Vagina (tissue), 2 donors: ENCODE measurements around the gene TMPRSS11A. TPM values are rescaled to one million over a fixed set of nuclear protein-coding genes. Genes with fewer than 3 reads are reported as not detected.

Source experiments
- DNase-seq, 2 donors: peaks; one replicate each; pipeline ENCODE4 v3.0.0-alpha.2; 2017; ENCODE audit errors: extremely low spot score in 2 of 2
- H3K27ac ChIP-seq: fragments of 200-600 bp; sonication (generic); one replicate; pipeline ENCODE4 v1.5.1; 2019
- H3K27me3 ChIP-seq: fragments of 200-600 bp; sonication (generic); one replicate; pipeline ENCODE4 v1.5.1; 2019
- H3K36me3 ChIP-seq, 2 donors: fragments of 200-600 bp; sonication (generic); one replicate each; pipeline ENCODE4 v1.5.1; 2017 to 2019
- H3K4me1 ChIP-seq: fragments of 200-600 bp; sonication (generic); one replicate; pipeline ENCODE4 v1.5.1; 2019
- H3K4me3 ChIP-seq, 2 donors: fragments of 200-600 bp; sonication (generic); 1 replicate in 1 of 2; 2 replicates in 1 of 2; pipeline ENCODE4 v1.5.1; 2016 to 2019
- H3K9me3 ChIP-seq: fragments of 200-600 bp; sonication (generic); one replicate; pipeline ENCODE4 v1.5.1; 2019
- POLR2A ChIP-seq, 2 donors: fragments of 450-650 bp; IDR thresholded peaks; one replicate each; pipeline ENCODE4 v1.6.1; 2017; ENCODE audit warnings: antibody characterized with exemption in 2 of 2, mild to moderate bottlenecking in 2 of 2, moderate library complexity in 2 of 2
- POLR2AphosphoS5 ChIP-seq, 2 donors: sonication (generic); formaldehyde crosslinking; IDR thresholded peaks; one replicate each; pipeline ENCODE4 v1.9.0; 2017; ENCODE audit warnings: antibody characterized with exemption in 2 of 2, mild to moderate bottlenecking in 2 of 2, low read depth in 1 of 2; ENCODE audit not compliant: insufficient read depth in 1 of 2
- intact Hi-C: fragments of 100-400 bp; cut with DNase I; formaldehyde crosslinking; loops from one replicate; pipeline ENCODE4 v1.15.1; 2023
- small RNA-seq: library from RNA; depleted of rRNA; stranded (forward); fragments of <200 nt; gene quantifications from one replicate; pipeline ENCODE3, GENCODE V24; 2016
- total RNA-seq: library from RNA; depleted of rRNA; stranded (reverse); fragments of >200 nt; gene quantifications from one replicate; pipeline ENCODE4 v1.2.3, GENCODE V29; 2016

Gene TMPRSS11A
- total RNA-seq, 1 donor from 2014 or later, result 26.0 TPM

DNA sequence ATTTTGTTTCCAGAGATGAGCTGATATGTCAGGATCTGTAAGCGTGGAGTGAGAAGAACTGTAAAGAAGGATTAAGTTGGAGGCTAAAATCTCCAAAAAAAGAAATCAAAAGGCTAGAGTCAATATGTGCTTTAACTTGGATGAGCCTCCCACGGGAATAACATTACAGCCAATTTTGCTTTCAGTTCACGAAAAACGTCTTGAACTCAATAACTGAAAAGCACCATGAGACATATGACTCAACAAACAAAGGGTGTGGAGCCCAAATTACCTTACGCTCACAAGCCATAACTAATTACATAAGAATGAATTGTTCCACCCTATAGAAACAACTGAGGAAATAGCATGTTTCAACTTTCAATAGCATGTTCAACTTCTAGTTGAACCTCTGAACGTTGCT is 101.8 kb downstream of the TMPRSS11A start:
- no peaks in the 10 kb centered on the region for H3K9me3 ChIP-seq
- DNase-seq, result no peak
- H3K4me3 ChIP-seq, result no peak overlapping the region
- no peaks in the 10 kb centered on the region for H3K27me3 ChIP-seq
- TF ChIP-seq POLR2A (IDR thresholded peaks at IDR 0.05) (no peak), POLR2AphosphoS5 (IDR thresholded peaks at IDR 0.05; ENCODE audit: insufficient read depth in 1 of 2, low read depth in 1 of 2) (peak in 1 of 2 donors; percentile 78)
- H3K27ac ChIP-seq, result no peak overlapping the region
- no peaks in the 10 kb centered on the region for H3K36me3 ChIP-seq
- H3K4me1 ChIP-seq, result no peaks in the 10 kb centered on the region
- intact Hi-C loops, result no loop called here

Small RNA genes lying within 50 kb of the gene (small RNA-seq; reads per million reads assigned to genes)
- gene RNU6-95P, result not detected

Other genes with a start within 250 kb of the TMPRSS11A start
- gene GNRHR, start 209.1 kb downstream of the TMPRSS11A start, total RNA-seq, result not detected
- gene TMPRSS11D, start 79.5 kb downstream of the TMPRSS11A start, total RNA-seq, result 72.4 TPM
- gene TMPRSS11F, start 166.4 kb upstream of the TMPRSS11A start, total RNA-seq, result 13.8 TPM